HCT116 (cell line): Measurements from ENCODE around the gene GNB1L. TPM values are rescaled to one million over a fixed set of nuclear protein-coding genes. Genes with fewer than 3 reads are reported as not detected.

Source experiments
- ATAC-seq: fragments of 200-7000 bp; cut with Tn5 transposase; 2 replicates; pipeline ENCODE4 v1.9.1; 2020; ENCODE audit warnings: mild to moderate bottlenecking, moderate library complexity
- BruUV-seq: library from RNA; stranded (reverse); fragments of 400-500 nt; replicated peaks from 2 replicates; lab custom pipeline; 2021; lab: Mats Ljungman, UMichigan
- CTCF ChIA-PET: fragments of 300-600 bp; sonication (Branson Sonifier 250); formaldehyde crosslinking; loops from one replicate; lab custom pipeline; 2021; ENCODE audit warnings: antibody characterized with exemption; lab: Charles Lee
- POLR2A ChIA-PET: fragments of 300-600, 350-600 bp; sonication (Branson Sonifier 250); formaldehyde crosslinking; loops from one replicate; lab custom pipeline; 2021; ENCODE audit warnings: antibody characterized with exemption; lab: Charles Lee
- RAD21 ChIA-PET, 2 experiments: fragments of 300-600 bp; sonication (Branson Sonifier 250); formaldehyde crosslinking; loops; one replicate each; lab custom pipeline; 2023; ENCODE audit warnings: low total read pairs in 2 of 2; ENCODE audit not compliant: uncharacterized antibody in 2 of 2, unreplicated experiment in 2 of 2, low non-redundant PET in 1 of 2; lab: Charles Lee
- DNase-seq: peaks from one replicate; pipeline ENCODE4 v3.0.0-alpha.2; 2010; ENCODE audit warnings: low read depth, low spot score
- H2AFZ ChIP-seq: fragments of 200-600 bp; shearing (Covaris generic), sonication (generic); 2 replicates; pipeline ENCODE4 v1.6.1; 2017; ENCODE audit warnings: low read depth, mixed run types, mixed read lengths, antibody characterized with exemption, low read length; ENCODE audit not compliant: poor library complexity, severe bottlenecking
- H3K27ac ChIP-seq: 2 replicates; pipeline ENCODE4 v1.5.1; 2012; ENCODE audit warnings: low read depth, low read length
- H3K27me3 ChIP-seq: fragments of 200-600 bp; sonication (generic); 2 replicates; pipeline ENCODE4 v1.6.1; 2016; ENCODE audit warnings: mixed run types, low read length, mixed read lengths; ENCODE audit not compliant: insufficient read depth
- H3K36me3 ChIP-seq, 2 experiments: fragments of 200-500 bp in 1 of 2; fragments of 200-600 bp in 1 of 2; sonication (Bioruptor generic) in 1 of 2; sonication (generic) in 1 of 2; 2 replicates each; pipeline versions ENCODE4 v1.5.1 to v1.6.1; 2014 to 2016; ENCODE audit warnings: low read length in 2 of 2, inconsistent platforms in 1 of 2, mixed read lengths in 1 of 2, mixed run types in 1 of 2; ENCODE audit not compliant: insufficient read depth in 2 of 2, control insufficient read depth in 1 of 2
- H3K4me1 ChIP-seq, 2 experiments: fragments of 200-600 bp in 1 of 2; sonication (generic) in 1 of 2; 2 replicates each; pipeline versions ENCODE4 v1.5.1 to v1.6.1; 2012 to 2017; ENCODE audit warnings: low read length in 2 of 2, inconsistent platforms in 1 of 2, mild to moderate bottlenecking in 1 of 2, mixed read lengths in 1 of 2, mixed run types in 1 of 2, moderate library complexity in 1 of 2; ENCODE audit not compliant: insufficient read depth in 2 of 2, control insufficient read depth in 1 of 2
- H3K4me2 ChIP-seq: fragments of 200-600 bp; sonication (generic); 2 replicates; pipeline ENCODE4 v1.6.1; 2017; ENCODE audit warnings: mixed run types, low read length, mixed read lengths
- H3K4me3 ChIP-seq, 2 experiments: fragments of 200-600 bp in 1 of 2; sonication (generic) in 1 of 2; replicated peaks in 1 of 2; 2 replicates each; pipeline ENCODE4 v1.5.1; 2011 to 2016; ENCODE audit warnings: low read length in 2 of 2, control low read depth in 1 of 2, low read depth in 1 of 2, mild to moderate bottlenecking in 1 of 2, mixed read lengths in 1 of 2, mixed run types in 1 of 2
- H3K79me2 ChIP-seq: fragments of 200-600 bp; sonication (generic); 2 replicates; pipeline ENCODE4 v1.6.1; 2017; ENCODE audit warnings: mild to moderate bottlenecking, mixed run types, low read length, moderate library complexity, mixed read lengths; ENCODE audit not compliant: insufficient read depth
- H3K9ac ChIP-seq: fragments of 200-600 bp; sonication (generic); 2 replicates; pipeline ENCODE4 v1.6.1; 2016; ENCODE audit warnings: low read length, mixed read lengths
- H3K9me2 ChIP-seq: fragments of 200-600 bp; sonication (generic), shearing (Covaris generic); 2 replicates; pipeline ENCODE4 v1.6.1; 2017; ENCODE audit warnings: mixed run types, mild to moderate bottlenecking, moderate library complexity; ENCODE audit not compliant: insufficient read depth
- H3K9me3 ChIP-seq, 2 experiments: fragments of 200-500 bp in 1 of 2; fragments of 200-600 bp in 1 of 2; sonication (Bioruptor generic) in 1 of 2; sonication (generic) in 1 of 2; 2 replicates each; pipeline ENCODE4 v1.6.1; 2014 to 2017; ENCODE audit warnings: low read length in 2 of 2, mixed read lengths in 2 of 2, inconsistent platforms in 1 of 2, low read depth in 1 of 2, mild to moderate bottlenecking in 1 of 2, mixed run types in 1 of 2, moderate library complexity in 1 of 2; ENCODE audit not compliant: control insufficient read depth in 1 of 2, insufficient read depth in 1 of 2
- H4K20me1 ChIP-seq: fragments of 200-600 bp; sonication (generic), shearing (Covaris generic); 2 replicates; pipeline ENCODE4 v1.6.1; 2017; ENCODE audit warnings: mixed run types, mild to moderate bottlenecking, moderate library complexity; ENCODE audit not compliant: insufficient read depth
- ATF3 ChIP-seq: IDR thresholded peaks from 2 replicates; pipeline ENCODE4 v1.6.1; 2012
- CBX3 ChIP-seq: IDR thresholded peaks from 2 replicates; pipeline ENCODE4 v1.6.1; 2012; ENCODE audit warnings: low read depth
- CTCF ChIP-seq, 3 experiments: fragments of 200-600 bp in 1 of 3; sonication (generic) in 1 of 3; IDR thresholded peaks in 2 of 3; conservative IDR thresholded peaks in 1 of 3; 2 replicates each; pipeline ENCODE4 v1.5.1; 2012 to 2017; ENCODE audit warnings: low read depth in 2 of 3, low read length in 2 of 3, antibody characterized with exemption in 1 of 3, borderline replicate concordance in 1 of 3, control low read depth in 1 of 3, mild to moderate bottlenecking in 1 of 3, mixed read lengths in 1 of 3, mixed run types in 1 of 3, moderate library complexity in 1 of 3; ENCODE audit not compliant: insufficient read depth in 1 of 3
- EGR1 ChIP-seq: IDR thresholded peaks from 2 replicates; pipeline ENCODE4 v1.6.1; 2012; ENCODE audit warnings: low read depth
- ELF1 ChIP-seq: IDR thresholded peaks from 2 replicates; pipeline ENCODE4 v1.6.1; 2012; ENCODE audit warnings: low read depth, borderline replicate concordance
- EZH2 ChIP-seq: fragments of 200-600 bp; sonication (generic); IDR thresholded peaks from 2 replicates; pipeline ENCODE4 v1.6.1; 2017; ENCODE audit warnings: antibody characterized with exemption, mixed run types
- FOSL1 ChIP-seq: IDR thresholded peaks from 2 replicates; pipeline ENCODE4 v1.6.1; 2012; ENCODE audit warnings: low read depth
- RAD21 ChIP-seq: IDR thresholded peaks from 2 replicates; pipeline ENCODE4 v1.6.1; 2012; ENCODE audit warnings: low read depth, mild to moderate bottlenecking
- REST ChIP-seq: IDR thresholded peaks from 2 replicates; pipeline ENCODE4 v1.6.1; 2012; ENCODE audit warnings: low read depth
- SRF ChIP-seq: IDR thresholded peaks from 2 replicates; pipeline ENCODE4 v1.6.1; 2012; ENCODE audit warnings: low read depth
- TCF7L2 ChIP-seq: IDR thresholded peaks from 2 replicates; pipeline ENCODE4 v1.7.0; 2011; ENCODE audit warnings: borderline replicate concordance, inconsistent platforms; ENCODE audit not compliant: insufficient read depth, insufficient read length; ENCODE audit errors: extremely low read depth
- YY1 ChIP-seq: IDR thresholded peaks from 2 replicates; pipeline ENCODE4 v1.6.1; 2011; ENCODE audit warnings: low read length, low read depth, moderate library complexity, mild to moderate bottlenecking; ENCODE audit not compliant: insufficient replicate concordance; ENCODE audit errors: extremely low read depth
- ZBTB33 ChIP-seq: IDR thresholded peaks from 2 replicates; pipeline ENCODE4 v1.6.1; 2011; ENCODE audit warnings: mild to moderate bottlenecking, low read length, moderate library complexity; ENCODE audit not compliant: insufficient replicate concordance; ENCODE audit errors: extremely low read depth
- ZFX ChIP-seq: fragments of 450-650 bp; IDR thresholded peaks from 2 replicates; pipeline ENCODE4 v1.6.1; 2017
- ZNF274 ChIP-seq: fragments of 200-500 bp; sonication (Bioruptor generic); IDR thresholded peaks from 2 replicates; pipeline ENCODE4 v1.6.1; 2014; ENCODE audit warnings: mild to moderate bottlenecking, low read depth, low read length, inconsistent platforms
- intact Hi-C: fragments of 100-400 bp; cut with micrococcal nuclease; formaldehyde crosslinking; loops from 2 replicates; pipeline ENCODE4 v1.10.0; 2022
- total RNA-seq: library from RNA; stranded (reverse); gene quantifications from one replicate; pipeline ENCODE4 v1.2.1, GENCODE V29; 2021; ENCODE audit not compliant: unreplicated experiment

The GNB1L gene
- total RNA-seq, 1 experiment from 2014 or later, result 12.1 TPM

GRCh38 chr22:19879992-19880785, 25.5 kb upstream of the GNB1L start:
- H3K9me3 ChIP-seq, result no peaks in the 10 kb centered on the region
- no peak overlapping the region for H3K4me3 ChIP-seq
- TF ChIP-seq ZNF274 (no peak), ZBTB33 (no peak), EZH2 (no peak), RAD21 (no peak), ATF3 (no peak), SRF (no peak), REST (no peak), ELF1 (no peak), YY1 (no peak), EGR1 (no peak), FOSL1 (no peak), ZFX (no peak), CTCF (IDR thresholded peaks at IDR 0.05 in 2 of 3, conservative IDR thresholded peaks at IDR 0.05 in 1 of 3; ENCODE audit: borderline replicate concordance in 1 of 3, insufficient read depth in 1 of 3, low read depth in 2 of 3, low read length in 2 of 3) (no peak), CBX3 (no peak), TCF7L2 (no peak)
- no peaks in the 10 kb centered on the region for H3K9me2 ChIP-seq
- no peaks in the 10 kb centered on the region for H3K36me3 ChIP-seq
- CTCF ChIA-PET, result no interaction called here
- RAD21 ChIA-PET, result no interaction called here
- H3K79me2 ChIP-seq, result no peaks in the 10 kb centered on the region
- no TSS peak for BruUV-seq
- no peaks in the 10 kb centered on the region for H4K20me1 ChIP-seq
- POLR2A ChIA-PET, result no interaction called here
- peak overlapping the region; percentile 23; the same call in 1 of the 2 replicates for H3K27ac ChIP-seq
- H3K4me2 ChIP-seq, result peak overlapping the region; percentile 69
- intact Hi-C loops, result no loop called here
- peaks cover 23 to 34% of the 10 kb centered on the region in 2 experiments for H3K4me1 ChIP-seq
- no peak overlapping the region for H2AFZ ChIP-seq
- DNase-seq, result no peak
- no peak for ATAC-seq
- peak overlapping the region; percentile 50 for H3K9ac ChIP-seq
- H3K27me3 ChIP-seq, result no peaks in the 10 kb centered on the region
